HG03139 (cell line): ENCODE measurements around the gene CLCN5.

Experiments used
- ATAC-seq: cut with Tn5 transposase; IDR thresholded peaks from one replicate; pipeline ENCODE4 v1.9.1; 2021; ENCODE audit not compliant: unreplicated experiment

Gene CLCN5

GRCh38 chrX:49932791-49933190, 10.4 kb downstream of the CLCN5 start:
- ATAC-seq: no peak

GRCh38 chrX:49934148-49934547, 11.8 kb downstream of the CLCN5 start:
- ATAC-seq: no peak

GRCh38 chrX:49934729-49935128, 12.3 kb downstream of the CLCN5 start:
- no peak for ATAC-seq

- ATAC-seq: no peak
Observed at GRCh38 chrX:49947781-49948180, 25.4 kb downstream of the CLCN5 start.

- no peak for ATAC-seq
Observed at GRCh38 chrX:49949961-49950360, 27.6 kb downstream of the CLCN5 start.

- no peak for ATAC-seq
Observed at GRCh38 chrX:49951524-49952193, 29.3 kb downstream of the CLCN5 start.

- ATAC-seq: no peak
Observed at GRCh38 chrX:49956313-49956712, 33.9 kb downstream of the CLCN5 start.

- ATAC-seq: no peak
Observed at GRCh38 chrX:49958727-49959485, 36.5 kb downstream of the CLCN5 start.

GRCh38 chrX:49959602-49960001, 37.2 kb downstream of the CLCN5 start:
- no peak for ATAC-seq

- no peak for ATAC-seq
Observed at GRCh38 chrX:49960061-49960460, 37.7 kb downstream of the CLCN5 start.

- ATAC-seq: no peak
Observed at GRCh38 chrX:49970674-49971073, 48.3 kb downstream of the CLCN5 start.

GRCh38 chrX:49972328-49972860, 50.0 kb downstream of the CLCN5 start:
- no peak for ATAC-seq

GRCh38 chrX:49976682-49977197, 54.3 kb downstream of the CLCN5 start:
- no peak for ATAC-seq

GRCh38 chrX:49977319-49978090, 55.1 kb downstream of the CLCN5 start:
- ATAC-seq: no peak

- ATAC-seq: no peak
Observed at GRCh38 chrX:49978176-49978575, 55.8 kb downstream of the CLCN5 start.

- no peak for ATAC-seq
Observed at GRCh38 chrX:49986058-49986457, 63.7 kb downstream of the CLCN5 start.

GRCh38 chrX:49987651-49988050, 65.3 kb downstream of the CLCN5 start:
- no peak for ATAC-seq

- ATAC-seq: no peak
Observed at GRCh38 chrX:49988143-49988542, 65.7 kb downstream of the CLCN5 start.

GRCh38 chrX:49991758-49992157, 69.4 kb downstream of the CLCN5 start:
- ATAC-seq: no peak

GRCh38 chrX:49992853-49993252, 70.5 kb downstream of the CLCN5 start:
- no peak for ATAC-seq

GRCh38 chrX:49993661-49994060, 71.3 kb downstream of the CLCN5 start:
- ATAC-seq: no peak
